ENCODE results near the gene CXCL16.

DNA sequence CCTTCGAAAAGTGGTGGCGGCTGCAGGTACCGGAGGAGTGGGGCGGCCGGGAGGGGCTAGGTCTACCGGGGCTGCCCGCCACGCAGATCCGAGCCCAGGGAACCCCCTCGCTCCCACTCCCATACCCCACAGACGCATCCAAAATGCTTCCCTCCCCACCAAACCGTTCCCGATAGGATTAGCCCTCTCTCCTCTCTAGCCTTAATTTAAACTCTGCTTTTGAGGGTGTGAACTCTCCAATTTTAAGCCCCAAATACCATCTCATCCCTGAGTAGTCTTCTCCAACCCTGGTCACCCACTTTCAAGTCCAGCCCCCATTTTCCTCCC, 260 bp upstream of the CXCL16 start:
- TF ChIP-seq, protein P1, sequence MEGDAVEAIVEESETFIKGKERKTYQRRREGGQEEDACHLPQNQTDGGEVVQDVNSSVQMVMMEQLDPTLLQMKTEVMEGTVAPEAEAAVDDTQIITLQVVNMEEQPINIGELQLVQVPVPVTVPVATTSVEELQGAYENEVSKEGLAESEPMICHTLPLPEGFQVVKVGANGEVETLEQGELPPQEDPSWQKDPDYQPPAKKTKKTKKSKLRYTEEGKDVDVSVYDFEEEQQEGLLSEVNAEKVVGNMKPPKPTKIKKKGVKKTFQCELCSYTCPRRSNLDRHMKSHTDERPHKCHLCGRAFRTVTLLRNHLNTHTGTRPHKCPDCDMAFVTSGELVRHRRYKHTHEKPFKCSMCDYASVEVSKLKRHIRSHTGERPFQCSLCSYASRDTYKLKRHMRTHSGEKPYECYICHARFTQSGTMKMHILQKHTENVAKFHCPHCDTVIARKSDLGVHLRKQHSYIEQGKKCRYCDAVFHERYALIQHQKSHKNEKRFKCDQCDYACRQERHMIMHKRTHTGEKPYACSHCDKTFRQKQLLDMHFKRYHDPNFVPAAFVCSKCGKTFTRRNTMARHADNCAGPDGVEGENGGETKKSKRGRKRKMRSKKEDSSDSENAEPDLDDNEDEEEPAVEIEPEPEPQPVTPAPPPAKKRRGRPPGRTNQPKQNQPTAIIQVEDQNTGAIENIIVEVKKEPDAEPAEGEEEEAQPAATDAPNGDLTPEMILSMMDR (IDR thresholded peaks at IDR 0.05 in 4 of 5, conservative IDR thresholded peaks at IDR 0.05 in 1 of 5), result no peak
- TF ChIP-seq POLR2A (IDR thresholded peaks at IDR 0.05), result no peak

Measured in gastrocnemius medialis (tissue), 4 donors.